Tibial nerve (tissue), 4 donors: ENCODE results near the gene GPC5. TPM values are rescaled to one million over a fixed set of nuclear protein-coding genes. Genes with fewer than 3 reads are reported as not detected.

Source experiments
- DNase-seq, 2 donors: peaks; one replicate each; pipeline ENCODE4 v3.0.0-alpha.2; 2019; ENCODE audit warnings: low spot score in 2 of 2
- H3K27ac ChIP-seq, 4 donors: fragments of 200-600 bp; sonication (generic) in 3 of 4; one replicate each; pipeline ENCODE4 v1.5.1; 2017 to 2019; ENCODE audit warnings: mild to moderate bottlenecking in 1 of 4
- H3K27me3 ChIP-seq, 2 donors: fragments of 200-600 bp; sonication (generic) in 1 of 2; one replicate each; pipeline versions ENCODE4 v1.5.1 to v1.6.0; 2017 to 2019
- H3K36me3 ChIP-seq, 3 donors: fragments of 200-600 bp; sonication (generic); one replicate each; pipeline ENCODE4 v1.5.1; 2018 to 2019
- H3K4me1 ChIP-seq, 4 donors: fragments of 200-600 bp; sonication (generic) in 3 of 4; one replicate each; pipeline ENCODE4 v1.5.1; 2017 to 2019
- H3K4me3 ChIP-seq, 4 donors: fragments of 200-600 bp; sonication (generic) in 3 of 4; one replicate each; pipeline ENCODE4 v1.5.1; 2017 to 2019; ENCODE audit warnings: mild to moderate bottlenecking in 1 of 4, moderate library complexity in 1 of 4
- H3K9me3 ChIP-seq, 4 donors: fragments of 200-600 bp; sonication (generic) in 3 of 4; one replicate each; pipeline ENCODE4 v1.5.1; 2017 to 2019
- CTCF ChIP-seq, 5 experiments: fragments of 200-600 bp in 3 of 5; fragments of 450-650 bp in 2 of 5; sonication (generic) in 3 of 5; IDR thresholded peaks; one replicate each; pipeline ENCODE4 v1.5.1; 2016 to 2019; ENCODE audit warnings: antibody characterized with exemption in 5 of 5, mild to moderate bottlenecking in 3 of 5, moderate library complexity in 2 of 5
- EP300 ChIP-seq, 2 donors: sonication (generic); formaldehyde crosslinking; IDR thresholded peaks; one replicate each; pipeline ENCODE4 v1.6.1; 2017; ENCODE audit warnings: antibody characterized with exemption in 2 of 2, mild to moderate bottlenecking in 1 of 2
- POLR2A ChIP-seq, 2 donors: fragments of 450-650 bp; IDR thresholded peaks; one replicate each; pipeline ENCODE4 v1.6.1; 2017; ENCODE audit warnings: antibody characterized with exemption in 2 of 2, mild to moderate bottlenecking in 2 of 2, moderate library complexity in 2 of 2
- WGBS, 2 donors: methylation state at CpG; one replicate each; pipeline ENCODE4 v1.1.5; 2018; 5-methylcytosine and 5-hydroxymethylcytosine counted together
- total RNA-seq, 4 donors: library from RNA; depleted of rRNA; stranded (reverse); fragments of >200 nt; gene quantifications; one replicate each; pipeline ENCODE4 v1.1.0, GENCODE V29; 2016

The GPC5 gene
- total RNA-seq, 4 donors from 2014 or later: 3.7 to 5.7 (median 4.2) TPM; not detected in 1

DNA sequence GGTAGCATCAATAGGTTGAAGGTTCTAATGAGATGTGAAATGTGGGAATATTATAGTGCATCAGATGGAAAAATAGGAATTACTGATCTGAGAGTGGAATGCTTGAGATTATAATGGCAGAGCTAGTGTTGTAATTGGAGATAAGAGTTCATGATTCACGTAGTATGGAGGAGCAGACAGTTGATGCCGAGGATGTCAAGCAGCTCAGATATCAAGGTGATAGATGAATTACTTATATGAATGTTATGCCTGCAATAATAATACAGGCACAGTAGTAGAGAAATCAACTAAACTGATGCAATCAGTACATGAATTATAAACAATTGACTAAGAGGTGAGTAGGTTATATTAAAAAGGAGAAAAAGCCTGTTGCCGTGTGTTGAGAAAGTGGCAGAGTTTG lies 1035.0 kb downstream of the GPC5 start:
- H3K27me3 ChIP-seq: no peaks in the 10 kb centered on the region
- DNase-seq: no peak
- no peaks in the 10 kb centered on the region for H3K4me1 ChIP-seq
- H3K27ac ChIP-seq: no peak overlapping the region
- H3K4me3 ChIP-seq: no peak overlapping the region
- 77 to 96% methylated on average over 3 of the region's 3 CpGs for WGBS, 2 donors
- TF ChIP-seq EP300 (IDR thresholded peaks at IDR 0.05) (no peak), POLR2A (IDR thresholded peaks at IDR 0.05) (no peak), CTCF (IDR thresholded peaks at IDR 0.05) (no peak)
- H3K9me3 ChIP-seq: no peaks in the 10 kb centered on the region
- H3K36me3 ChIP-seq: no peaks in the 10 kb centered on the region

GRCh38 chr13:92433963-92434362 lies 1035.5 kb downstream of the GPC5 start:
- H3K9me3 ChIP-seq: no peaks in the 10 kb centered on the region
- H3K36me3 ChIP-seq: no peaks in the 10 kb centered on the region
- 91 to 92% methylated on average over 1 of the region's 1 CpG for WGBS, 2 donors
- no peaks in the 10 kb centered on the region for H3K27me3 ChIP-seq
- TF ChIP-seq EP300 (IDR thresholded peaks at IDR 0.05) (no peak), CTCF (IDR thresholded peaks at IDR 0.05) (no peak), POLR2A (IDR thresholded peaks at IDR 0.05) (no peak)
- no peak for DNase-seq
- no peaks in the 10 kb centered on the region for H3K4me1 ChIP-seq
- H3K27ac ChIP-seq: no peak overlapping the region
- no peak overlapping the region for H3K4me3 ChIP-seq

GRCh38 chr13:92436924-92437323 lies 1038.5 kb downstream of the GPC5 start:
- Histone ChIP-seq H3K27me3 (no peaks in the 10 kb centered on the region), H3K27ac (no peak overlapping the region), H3K4me3 (no peak overlapping the region), H3K9me3 (no peaks in the 10 kb centered on the region), H3K36me3 (no peaks in the 10 kb centered on the region), H3K4me1 (no peaks in the 10 kb centered on the region)
- TF ChIP-seq EP300 (IDR thresholded peaks at IDR 0.05) (no peak), CTCF (IDR thresholded peaks at IDR 0.05) (no peak)
- 79 to 83% methylated on average over 2 of the region's 2 CpGs for WGBS, 2 donors
- DNase-seq: no peak

GRCh38 chr13:92444244-92444643 lies 1045.8 kb downstream of the GPC5 start:
- H3K36me3 ChIP-seq: no peaks in the 10 kb centered on the region
- WGBS, 2 donors: 49 to 64% methylated on average over 1 of the region's 1 CpG
- TF ChIP-seq CTCF (IDR thresholded peaks at IDR 0.05) (no peak), EP300 (IDR thresholded peaks at IDR 0.05) (no peak), POLR2A (IDR thresholded peaks at IDR 0.05) (no peak)

DNA sequence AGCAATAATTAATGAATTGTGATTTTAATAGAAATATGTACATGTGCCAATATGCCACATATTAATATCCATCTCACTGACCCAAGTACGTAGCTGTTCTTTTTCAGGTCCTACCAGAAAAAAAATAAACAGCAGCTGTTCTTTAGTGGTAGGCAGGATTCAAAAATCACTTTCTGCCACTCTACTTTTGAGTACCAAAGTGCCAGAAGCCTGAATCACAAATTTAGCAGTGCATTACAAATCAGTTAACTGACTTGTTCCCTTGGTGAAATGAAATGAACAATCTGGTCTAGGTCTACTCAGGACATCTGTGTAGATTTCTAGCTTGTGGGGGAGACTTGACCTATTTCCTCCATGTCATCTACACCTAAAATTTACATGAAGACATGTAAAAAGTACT lies 1052.6 kb downstream of the GPC5 start:
- Histone ChIP-seq H3K27ac (no peak overlapping the region), H3K4me1 (no peaks in the 10 kb centered on the region), H3K4me3 (no peak overlapping the region), H3K9me3 (no peaks in the 10 kb centered on the region), H3K27me3 (no peaks in the 10 kb centered on the region), H3K36me3 (no peaks in the 10 kb centered on the region)
- WGBS, 2 donors: 92 to 95% methylated on average over 1 of the region's 1 CpG
- no peak for DNase-seq
- TF ChIP-seq EP300 (IDR thresholded peaks at IDR 0.05): no peak
- no peak for TF ChIP-seq CTCF (IDR thresholded peaks at IDR 0.05)
- no peak for TF ChIP-seq POLR2A (IDR thresholded peaks at IDR 0.05)

More at GRCh38 chr13:92444244-92444643, 1045.8 kb downstream of the GPC5 start:
- no peaks in the 10 kb centered on the region for H3K4me1 ChIP-seq
- no peaks in the 10 kb centered on the region for H3K27me3 ChIP-seq
- no peak overlapping the region for H3K4me3 ChIP-seq
- no peaks in the 10 kb centered on the region for H3K9me3 ChIP-seq
- no peak overlapping the region for H3K27ac ChIP-seq
- no peak for DNase-seq
